ENCODE data around the gene MACF1. TPM values are rescaled to one million over a fixed set of nuclear protein-coding genes. Genes with fewer than 3 reads are reported as not detected.
"Not testable (repeated sequence)": the region's sequence is repeated elsewhere in the genome, so short reads cannot be mapped to it uniquely, and the experiment has no call there.

MACF1 gene
- total RNA-seq, 1 experiment from 2014 or later = 190 TPM

DNA sequence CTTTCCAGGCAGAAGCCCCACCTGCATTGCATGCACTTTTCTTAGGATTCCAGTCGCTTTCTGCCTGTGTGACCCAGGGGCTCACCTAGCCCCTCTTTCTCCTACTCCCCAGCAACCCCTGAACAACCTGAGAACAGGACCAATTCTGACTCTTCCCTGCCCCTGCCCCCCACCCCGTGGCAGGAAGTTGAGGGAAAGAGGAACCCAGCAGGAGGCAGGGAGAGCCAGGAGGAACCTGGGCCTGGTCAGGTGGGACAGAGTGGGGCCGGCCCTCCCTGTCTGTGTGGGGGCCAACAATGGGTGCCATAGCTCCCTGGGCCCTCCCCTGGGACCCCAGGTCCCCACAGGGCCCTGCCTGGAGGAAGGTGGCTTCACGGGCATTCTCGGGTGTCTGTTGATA, 293.1 kb downstream of the MACF1 start:
- Histone ChIP-seq H3T11ph (ENCODE audit: low read length) (no peak overlapping the region), H2BK15ac (ENCODE audit: low read depth, low read length) (no peak overlapping the region), H2BK12ac (ENCODE audit: insufficient read length, low read depth, low read length) (no peak overlapping the region), H3K4ac (ENCODE audit: low read depth, low read length) (no peak overlapping the region), H4K8ac (replicated peaks; ENCODE audit: insufficient read length, low read depth, low read length) (no peak overlapping the region), H2AK5ac (ENCODE audit: insufficient read length, low read length) (no peak overlapping the region), H2AFZ (ENCODE audit: low read length) (no peak overlapping the region), H3K14ac (ENCODE audit: insufficient read depth, low read length) (no peak overlapping the region; the same call in 1 of the 2 replicates), H3K23me2 (ENCODE audit: insufficient read length, low read depth, low read length, poor library complexity, severe bottlenecking) (no peaks in the 10 kb centered on the region), H4K20me1 (ENCODE audit: control insufficient read depth, insufficient read depth, insufficient read length) (no peaks in the 10 kb centered on the region), H3K79me2 (ENCODE audit: insufficient read depth, low read length) (no peaks in the 10 kb centered on the region), H3K9me3 (ENCODE audit: control insufficient read depth, low read depth, low read length) (no peaks in the 10 kb centered on the region), H3K27me3 (ENCODE audit: insufficient read depth, low read length) (peaks cover 13% of the 10 kb centered on the region; the same call in 1 of the 2 replicates), H3K56ac (ENCODE audit: insufficient read length, low read depth, low read length) (no peak overlapping the region), H3K23ac (ENCODE audit: insufficient read length, low read depth, low read length) (no peak overlapping the region), H2BK5ac (ENCODE audit: insufficient read length, low read length) (no peak overlapping the region), H3K4me1 (ENCODE audit: insufficient read depth, low read length) (peaks cover 3% of the 10 kb centered on the region; the same call in 1 of the 2 replicates), H4K91ac (ENCODE audit: insufficient read length, low read depth, low read length) (no peak overlapping the region), H3K4me2 (ENCODE audit: insufficient read depth, insufficient read length, low read length) (no peak overlapping the region), H2BK20ac (ENCODE audit: low read depth, low read length, poor library complexity, severe bottlenecking) (no peak overlapping the region), H3K18ac (ENCODE audit: insufficient read length, low read depth, low read length) (no peak overlapping the region), H3K27ac (ENCODE audit: insufficient read length, low read depth, low read length) (no peak overlapping the region), H4K5ac (ENCODE audit: insufficient read length, low read depth, low read length) (no peak overlapping the region), H3K9ac (ENCODE audit: extremely low read depth, insufficient read length, low read length) (no peak overlapping the region), H2BK120ac (ENCODE audit: low read depth, low read length, poor library complexity, severe bottlenecking) (no peak overlapping the region), H3K79me1 (ENCODE audit: insufficient read depth, low read depth, low read length, poor library complexity, severe bottlenecking) (no peaks in the 10 kb centered on the region)
- WGBS (ENCODE audit: extremely low coverage, insufficient read length, low lambda C conversion rate) = no CpG with 5 or more reads among the region's 5 CpGs
- Mint-ChIP-seq H3K9me3 (peaks cover 0 to 2% of the 10 kb centered on the region in 2 experiments; a peak in 2 of 5 replicates), H3K27me3 (ENCODE audit: low read depth) (peaks cover 52% of the 10 kb centered on the region), H3K4me3 (no peak overlapping the region), H3K27ac (no peak overlapping the region; a peak in 1 of 7 replicates), H3K4me1 (peaks cover 4 to 7% of the 10 kb centered on the region in 2 experiments), H3K36me3 (ENCODE audit: insufficient read depth in 1 of 3, low read depth in 3 of 3) (no peaks in the 10 kb centered on the region)
- DNase-seq = no peak
- TF ChIP-seq, protein P1, sequence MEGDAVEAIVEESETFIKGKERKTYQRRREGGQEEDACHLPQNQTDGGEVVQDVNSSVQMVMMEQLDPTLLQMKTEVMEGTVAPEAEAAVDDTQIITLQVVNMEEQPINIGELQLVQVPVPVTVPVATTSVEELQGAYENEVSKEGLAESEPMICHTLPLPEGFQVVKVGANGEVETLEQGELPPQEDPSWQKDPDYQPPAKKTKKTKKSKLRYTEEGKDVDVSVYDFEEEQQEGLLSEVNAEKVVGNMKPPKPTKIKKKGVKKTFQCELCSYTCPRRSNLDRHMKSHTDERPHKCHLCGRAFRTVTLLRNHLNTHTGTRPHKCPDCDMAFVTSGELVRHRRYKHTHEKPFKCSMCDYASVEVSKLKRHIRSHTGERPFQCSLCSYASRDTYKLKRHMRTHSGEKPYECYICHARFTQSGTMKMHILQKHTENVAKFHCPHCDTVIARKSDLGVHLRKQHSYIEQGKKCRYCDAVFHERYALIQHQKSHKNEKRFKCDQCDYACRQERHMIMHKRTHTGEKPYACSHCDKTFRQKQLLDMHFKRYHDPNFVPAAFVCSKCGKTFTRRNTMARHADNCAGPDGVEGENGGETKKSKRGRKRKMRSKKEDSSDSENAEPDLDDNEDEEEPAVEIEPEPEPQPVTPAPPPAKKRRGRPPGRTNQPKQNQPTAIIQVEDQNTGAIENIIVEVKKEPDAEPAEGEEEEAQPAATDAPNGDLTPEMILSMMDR (conservative IDR thresholded peaks at IDR 0.05) = no peak

DNA sequence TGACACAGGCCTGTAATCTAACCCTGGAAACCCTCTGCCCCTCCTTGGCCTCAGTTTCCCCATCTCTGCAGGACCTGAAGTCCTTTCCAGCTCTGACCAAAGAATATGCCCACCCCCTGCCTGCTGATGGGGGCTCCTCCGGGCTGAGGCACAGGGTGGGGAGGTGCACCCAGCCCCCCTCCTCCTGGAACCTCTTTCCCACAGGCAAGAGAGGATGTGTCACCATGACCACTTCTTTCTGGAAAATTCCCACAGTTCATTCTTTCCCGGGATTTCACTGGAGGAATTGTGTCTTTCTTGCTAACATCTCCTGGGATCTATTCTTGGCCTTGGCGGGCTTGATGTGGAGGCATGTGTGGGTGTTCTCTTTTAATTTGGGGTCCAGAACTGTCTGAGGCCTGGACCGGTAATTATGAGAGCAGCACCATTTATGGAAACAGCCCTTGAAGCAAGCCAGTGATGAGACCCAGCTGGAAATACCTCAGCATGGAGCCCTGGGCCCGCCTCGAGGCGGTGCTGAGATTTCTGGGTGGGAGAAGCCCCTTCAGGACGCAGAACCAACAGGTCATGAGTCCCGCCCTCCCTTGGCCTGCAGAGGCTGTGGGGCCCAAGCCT, 293.7 kb downstream of the MACF1 start:
- not testable (repeated sequence) for H3K27ac ChIP-seq (ENCODE audit: insufficient read length, low read depth, low read length); H3K79me1 ChIP-seq (ENCODE audit: insufficient read depth, low read depth, low read length, poor library complexity, severe bottlenecking); H2BK5ac ChIP-seq (ENCODE audit: insufficient read length, low read length); H3K56ac ChIP-seq (ENCODE audit: insufficient read length, low read depth, low read length); H4K20me1 ChIP-seq (ENCODE audit: control insufficient read depth, insufficient read depth, insufficient read length); DNase-seq; H3K18ac ChIP-seq (ENCODE audit: insufficient read length, low read depth, low read length); H3K27ac Mint-ChIP-seq; H3K4me1 Mint-ChIP-seq; H2BK120ac ChIP-seq (ENCODE audit: low read depth, low read length, poor library complexity, severe bottlenecking); H3K23ac ChIP-seq (ENCODE audit: insufficient read length, low read depth, low read length); H3T11ph ChIP-seq (ENCODE audit: low read length); H2BK15ac ChIP-seq (ENCODE audit: low read depth, low read length); H3K4me2 ChIP-seq (ENCODE audit: insufficient read depth, insufficient read length, low read length); H3K9me3 ChIP-seq (ENCODE audit: control insufficient read depth, low read depth, low read length); H3K14ac ChIP-seq (ENCODE audit: insufficient read depth, low read length); H3K79me2 ChIP-seq (ENCODE audit: insufficient read depth, low read length); H3K4me1 ChIP-seq (ENCODE audit: insufficient read depth, low read length); H2BK12ac ChIP-seq (ENCODE audit: insufficient read length, low read depth, low read length); H3K27me3 ChIP-seq (ENCODE audit: insufficient read depth, low read length); H4K91ac ChIP-seq (ENCODE audit: insufficient read length, low read depth, low read length); H2BK20ac ChIP-seq (ENCODE audit: low read depth, low read length, poor library complexity, severe bottlenecking); H4K5ac ChIP-seq (ENCODE audit: insufficient read length, low read depth, low read length); H3K4ac ChIP-seq (ENCODE audit: low read depth, low read length); H2AFZ ChIP-seq (ENCODE audit: low read length); H3K36me3 Mint-ChIP-seq (ENCODE audit: insufficient read depth in 1 of 3, low read depth in 3 of 3); H3K9ac ChIP-seq (ENCODE audit: extremely low read depth, insufficient read length, low read length); H2AK5ac ChIP-seq (ENCODE audit: insufficient read length, low read length); H4K8ac ChIP-seq (replicated peaks; ENCODE audit: insufficient read length, low read depth, low read length); H3K9me3 Mint-ChIP-seq; H3K4me3 Mint-ChIP-seq; H3K23me2 ChIP-seq (ENCODE audit: insufficient read length, low read depth, low read length, poor library complexity, severe bottlenecking)
- H3K27me3 Mint-ChIP-seq (ENCODE audit: low read depth) = peaks cover 46% of the 10 kb centered on the region
- no CpG with 5 or more reads among the region's 9 CpGs for WGBS (ENCODE audit: extremely low coverage, insufficient read length, low lambda C conversion rate)
